Panc1 (cell line): ENCODE data around the gene HAGH. TPM values are rescaled to one million over a fixed set of nuclear protein-coding genes. Genes with fewer than 3 reads are reported as not detected.

Experiments
- ATAC-seq: fragments of 200-7000 bp; cut with Tn5 transposase; 2 replicates; pipeline ENCODE4 v1.9.1; 2020; ENCODE audit warnings: mild to moderate bottlenecking, moderate library complexity
- BruUV-seq: library from RNA; stranded (reverse); fragments of 400-500 nt; replicated peaks from 2 replicates; lab custom pipeline; 2021; lab: Mats Ljungman, UMichigan
- CTCF ChIA-PET: fragments of 300-600 bp; sonication (Branson Sonifier 250); formaldehyde crosslinking; loops from one replicate; lab custom pipeline; 2022; ENCODE audit warnings: antibody characterized with exemption; lab: Charles Lee
- POLR2A ChIA-PET: fragments of 300-600 bp; sonication (Branson Sonifier 250); formaldehyde crosslinking; loops from one replicate; lab custom pipeline; 2022; ENCODE audit warnings: antibody characterized with exemption; lab: Charles Lee
- DNase-seq: peaks from one replicate; pipeline ENCODE4 v3.0.0-alpha.2; 2010; ENCODE audit warnings: low read depth, low spot score
- H3K27ac ChIP-seq: 2 replicates; pipeline ENCODE4 v1.5.1; 2011; ENCODE audit warnings: mild to moderate bottlenecking, low read length, inconsistent platforms
- H3K27me3 ChIP-seq: fragments of 200-500 bp; sonication (Bioruptor generic); 2 replicates; pipeline ENCODE4 v1.6.0; 2014; ENCODE audit warnings: low read length, inconsistent platforms; ENCODE audit not compliant: control insufficient read depth, insufficient read depth
- H3K36me3 ChIP-seq: fragments of 200-500 bp; sonication (Bioruptor generic); 2 replicates; pipeline ENCODE4 v1.5.1; 2014; ENCODE audit warnings: inconsistent platforms, mild to moderate bottlenecking, low read length, moderate library complexity; ENCODE audit not compliant: control insufficient read depth, insufficient read depth
- H3K4me1 ChIP-seq: 2 replicates; pipeline ENCODE4 v1.5.1; 2011; ENCODE audit warnings: inconsistent platforms, mild to moderate bottlenecking, low read length, moderate library complexity; ENCODE audit not compliant: control insufficient read depth, insufficient read depth
- H3K4me3 ChIP-seq, 2 experiments: 2 replicates each; pipeline ENCODE4 v1.5.1; 2011 to 2012; ENCODE audit warnings: low read depth in 2 of 2, low read length in 2 of 2, mild to moderate bottlenecking in 2 of 2, inconsistent platforms in 1 of 2, moderate library complexity in 1 of 2
- H3K9me3 ChIP-seq: fragments of 200-500 bp; sonication (Bioruptor generic); 2 replicates; pipeline ENCODE4 v1.5.1; 2014; ENCODE audit warnings: low read depth, mild to moderate bottlenecking, inconsistent platforms, low read length, moderate library complexity; ENCODE audit not compliant: control insufficient read depth, insufficient read depth
- POLR2AphosphoS5 ChIP-seq: IDR thresholded peaks from 2 replicates; pipeline ENCODE4 v1.6.1; 2012; ENCODE audit warnings: mild to moderate bottlenecking, low read depth, low read length, moderate library complexity
- SIN3A ChIP-seq: IDR thresholded peaks from 2 replicates; pipeline ENCODE4 v1.6.1; 2012; ENCODE audit warnings: low read depth, mild to moderate bottlenecking, low read length, moderate library complexity, borderline replicate concordance; ENCODE audit not compliant: insufficient read depth
- TCF7L2 ChIP-seq: IDR thresholded peaks from 2 replicates; pipeline ENCODE4 v1.6.1; 2011; ENCODE audit warnings: mild to moderate bottlenecking, low read depth, low read length, inconsistent platforms
- in situ Hi-C: cut with HindIII; loops from 2 replicates; pipeline ENCODE4 v1.10.0; 2016; ENCODE audit warnings: low sequenced_read_pairs, low pct_unique_long_range_greater_than_20kb
- intact Hi-C: fragments of 100-400 bp; cut with micrococcal nuclease; formaldehyde crosslinking; loops from one replicate; pipeline ENCODE4 v1.10.0; 2022; ENCODE audit not compliant: unreplicated experiment
- total RNA-seq: library from RNA; stranded (reverse); gene quantifications from one replicate; pipeline ENCODE4 v1.2.1, GENCODE V29; 2021; ENCODE audit not compliant: unreplicated experiment
- TF ChIP-seq, protein P1 (sequence below): fragments of 450-650 bp; IDR thresholded peaks from 2 replicates; pipeline ENCODE4 v1.5.1; 2017; ENCODE audit warnings: mild to moderate bottlenecking
- TF ChIP-seq, protein P2 (sequence below), 2 experiments: IDR thresholded peaks; 2 replicates each; pipeline ENCODE4 v1.6.1; 2011 to 2012; ENCODE audit warnings: low read depth in 2 of 2, control low read depth in 1 of 2, low read length in 1 of 2, mild to moderate bottlenecking in 1 of 2, moderate library complexity in 1 of 2; ENCODE audit not compliant: insufficient read depth in 1 of 2

Gene HAGH
- total RNA-seq, 1 experiment from 2014 or later: 58.9 TPM

DNA sequence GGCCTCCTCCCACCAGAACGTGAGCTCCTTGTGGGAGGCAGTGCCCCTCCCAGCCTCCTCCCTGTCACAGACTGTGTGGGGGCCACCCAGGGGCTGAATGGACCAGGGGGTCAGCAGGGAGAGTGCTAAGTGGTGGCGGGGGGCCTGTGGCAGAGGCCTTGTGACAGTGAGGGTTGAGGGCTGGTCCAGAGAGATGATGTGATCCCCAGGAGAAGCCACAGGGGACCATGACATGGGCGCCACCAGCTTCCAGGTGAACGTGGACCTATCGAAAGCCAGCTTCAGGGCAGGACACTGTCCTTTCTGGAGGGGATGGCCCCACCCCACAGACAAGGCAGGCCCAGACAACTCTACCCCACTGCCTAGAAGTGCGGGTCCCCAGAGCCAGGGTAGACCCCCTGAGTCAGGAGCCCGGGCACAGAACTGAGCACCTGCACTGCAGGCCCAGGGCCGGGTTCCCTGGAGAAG is 47.4 kb downstream of the HAGH start:
- POLR2A ChIA-PET: no interaction called here
- CTCF ChIA-PET: no interaction called here
- BruUV-seq: no TSS peak

DNA sequence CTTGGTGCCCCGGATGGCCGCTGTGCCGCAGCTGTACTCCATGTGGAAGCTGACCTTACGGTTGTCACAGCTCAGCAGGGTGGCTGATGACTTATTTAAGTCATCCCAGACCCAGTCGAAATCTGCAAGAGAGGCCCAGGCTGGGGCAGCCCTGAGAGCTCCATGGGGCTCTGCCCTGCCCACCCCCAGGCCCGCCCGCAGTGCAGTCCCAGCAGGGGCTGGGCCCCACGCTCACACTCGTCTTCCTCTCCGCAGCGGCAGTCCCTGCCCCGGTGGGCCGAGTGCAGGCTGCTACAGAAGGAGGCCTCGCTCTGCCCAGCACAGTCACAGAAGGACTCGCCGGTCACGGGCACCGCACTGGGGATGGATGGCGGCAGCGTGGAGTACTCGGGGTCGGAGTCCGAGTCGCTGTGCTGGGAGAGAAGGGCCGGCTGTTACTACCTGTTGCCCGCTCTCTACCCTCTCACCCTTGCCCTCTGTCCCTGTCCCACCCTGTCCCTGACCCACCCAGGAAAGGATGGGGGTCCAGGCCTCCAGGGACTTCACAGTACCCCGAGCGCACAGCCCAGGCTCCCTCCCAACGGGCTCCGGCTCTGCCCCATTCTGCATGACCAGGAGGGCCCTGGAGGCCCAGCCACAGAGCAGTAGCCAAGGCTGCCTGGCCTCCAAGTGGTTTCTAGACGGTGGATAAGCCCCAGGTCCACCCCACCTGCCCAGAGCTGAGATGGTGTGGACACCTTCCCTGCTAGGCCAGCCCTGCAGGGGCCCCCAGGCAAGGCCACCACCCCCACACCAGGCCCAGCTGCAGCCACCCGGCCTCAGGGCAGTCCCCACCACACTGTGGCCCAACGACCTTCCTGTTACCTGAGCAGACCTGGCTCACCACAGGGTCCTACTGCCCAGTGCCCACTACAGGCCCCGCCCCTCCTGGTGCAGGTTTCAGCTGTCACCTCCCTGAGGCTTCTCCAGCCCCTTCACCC is 48.1 kb downstream of the HAGH start:
- ChIA-PET POLR2A (no interaction called here), CTCF (no interaction called here)
- intact Hi-C loops: loop anchor here (10.0 kb wide), 1 partner anchor 1094 kb away; the partner anchor contains the start of genes JMJD8 and STUB1

More for the DNA sequence above, 47.4 kb downstream of the HAGH start:
- Histone ChIP-seq H3K4me1 (peaks cover 58% of the 10 kb centered on the region), H3K36me3 (peaks cover 3% of the 10 kb centered on the region; the same call in 1 of the 2 replicates), H3K9me3 (no peaks in the 10 kb centered on the region), H3K4me3 (no peak overlapping the region), H3K27ac (peak overlapping the region; percentile 77; the same call in 1 of the 2 replicates), H3K27me3 (no peaks in the 10 kb centered on the region)
- DNase-seq: no peak
- no peak for ATAC-seq
- no peak for TF ChIP-seq TCF7L2
- TF ChIP-seq, protein P1, sequence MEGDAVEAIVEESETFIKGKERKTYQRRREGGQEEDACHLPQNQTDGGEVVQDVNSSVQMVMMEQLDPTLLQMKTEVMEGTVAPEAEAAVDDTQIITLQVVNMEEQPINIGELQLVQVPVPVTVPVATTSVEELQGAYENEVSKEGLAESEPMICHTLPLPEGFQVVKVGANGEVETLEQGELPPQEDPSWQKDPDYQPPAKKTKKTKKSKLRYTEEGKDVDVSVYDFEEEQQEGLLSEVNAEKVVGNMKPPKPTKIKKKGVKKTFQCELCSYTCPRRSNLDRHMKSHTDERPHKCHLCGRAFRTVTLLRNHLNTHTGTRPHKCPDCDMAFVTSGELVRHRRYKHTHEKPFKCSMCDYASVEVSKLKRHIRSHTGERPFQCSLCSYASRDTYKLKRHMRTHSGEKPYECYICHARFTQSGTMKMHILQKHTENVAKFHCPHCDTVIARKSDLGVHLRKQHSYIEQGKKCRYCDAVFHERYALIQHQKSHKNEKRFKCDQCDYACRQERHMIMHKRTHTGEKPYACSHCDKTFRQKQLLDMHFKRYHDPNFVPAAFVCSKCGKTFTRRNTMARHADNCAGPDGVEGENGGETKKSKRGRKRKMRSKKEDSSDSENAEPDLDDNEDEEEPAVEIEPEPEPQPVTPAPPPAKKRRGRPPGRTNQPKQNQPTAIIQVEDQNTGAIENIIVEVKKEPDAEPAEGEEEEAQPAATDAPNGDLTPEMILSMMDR: no peak
- TF ChIP-seq POLR2AphosphoS5: no peak; the same call in 1 of the 2 replicates
- TF ChIP-seq SIN3A: peak; percentile 60; the same call in 1 of the 2 replicates
- TF ChIP-seq, protein P2, sequence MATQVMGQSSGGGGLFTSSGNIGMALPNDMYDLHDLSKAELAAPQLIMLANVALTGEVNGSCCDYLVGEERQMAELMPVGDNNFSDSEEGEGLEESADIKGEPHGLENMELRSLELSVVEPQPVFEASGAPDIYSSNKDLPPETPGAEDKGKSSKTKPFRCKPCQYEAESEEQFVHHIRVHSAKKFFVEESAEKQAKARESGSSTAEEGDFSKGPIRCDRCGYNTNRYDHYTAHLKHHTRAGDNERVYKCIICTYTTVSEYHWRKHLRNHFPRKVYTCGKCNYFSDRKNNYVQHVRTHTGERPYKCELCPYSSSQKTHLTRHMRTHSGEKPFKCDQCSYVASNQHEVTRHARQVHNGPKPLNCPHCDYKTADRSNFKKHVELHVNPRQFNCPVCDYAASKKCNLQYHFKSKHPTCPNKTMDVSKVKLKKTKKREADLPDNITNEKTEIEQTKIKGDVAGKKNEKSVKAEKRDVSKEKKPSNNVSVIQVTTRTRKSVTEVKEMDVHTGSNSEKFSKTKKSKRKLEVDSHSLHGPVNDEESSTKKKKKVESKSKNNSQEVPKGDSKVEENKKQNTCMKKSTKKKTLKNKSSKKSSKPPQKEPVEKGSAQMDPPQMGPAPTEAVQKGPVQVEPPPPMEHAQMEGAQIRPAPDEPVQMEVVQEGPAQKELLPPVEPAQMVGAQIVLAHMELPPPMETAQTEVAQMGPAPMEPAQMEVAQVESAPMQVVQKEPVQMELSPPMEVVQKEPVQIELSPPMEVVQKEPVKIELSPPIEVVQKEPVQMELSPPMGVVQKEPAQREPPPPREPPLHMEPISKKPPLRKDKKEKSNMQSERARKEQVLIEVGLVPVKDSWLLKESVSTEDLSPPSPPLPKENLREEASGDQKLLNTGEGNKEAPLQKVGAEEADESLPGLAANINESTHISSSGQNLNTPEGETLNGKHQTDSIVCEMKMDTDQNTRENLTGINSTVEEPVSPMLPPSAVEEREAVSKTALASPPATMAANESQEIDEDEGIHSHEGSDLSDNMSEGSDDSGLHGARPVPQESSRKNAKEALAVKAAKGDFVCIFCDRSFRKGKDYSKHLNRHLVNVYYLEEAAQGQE (IDR thresholded peaks at IDR 0.05; ENCODE audit: insufficient read depth in 1 of 2, low read depth in 2 of 2, low read length in 1 of 2): no peak
- intact Hi-C loops: loop anchor here (10.0 kb wide), 1 partner anchor 1094 kb away; the partner anchor contains the start of genes JMJD8 and STUB1
- in situ Hi-C loops: no loop called here

More for the DNA sequence above, 48.1 kb downstream of the HAGH start:
- in situ Hi-C loops: no loop called here
- H3K27me3 ChIP-seq: no peaks in the 10 kb centered on the region
- H3K9me3 ChIP-seq: no peaks in the 10 kb centered on the region
- no TSS peak for BruUV-seq
- peaks cover 3% of the 10 kb centered on the region; the same call in 1 of the 2 replicates for H3K36me3 ChIP-seq
- TF ChIP-seq, protein P1: no peak
- TF ChIP-seq POLR2AphosphoS5: 0 out of 2 replicates have a peak, but pooled peaks have one; percentile 9
- TF ChIP-seq, protein P2 (IDR thresholded peaks at IDR 0.05; ENCODE audit: insufficient read depth in 1 of 2, low read depth in 2 of 2, low read length in 1 of 2): 0 out of 4 replicates have a peak, but pooled peaks of 1 of the 2 experiments have one; percentile 14
- TF ChIP-seq SIN3A: peak; percentile 56; the same call in 1 of the 2 replicates
- no peak for TF ChIP-seq TCF7L2
- peaks cover 61% of the 10 kb centered on the region for H3K4me1 ChIP-seq
- no peak for DNase-seq
- ATAC-seq: peak; percentile 2
- H3K4me3 ChIP-seq: no peak overlapping the region
- H3K27ac ChIP-seq: peak overlapping the region; percentile 77
